GM12878 (cell line): Measurements from ENCODE around the gene RPUSD3.

Source experiments
- CEBPB ChIP-seq, 2 experiments: fragments of 150-350 bp in 1 of 2; IDR thresholded peaks; 2 replicates each; pipeline ENCODE4 v1.6.1; 2012 to 2014; ENCODE audit warnings: low read depth in 2 of 2, low read length in 2 of 2, borderline replicate concordance in 1 of 2, inconsistent platforms in 1 of 2
- CTCF ChIP-seq, 3 experiments: IDR thresholded peaks in 2 of 3; conservative IDR thresholded peaks in 1 of 3; 2 replicates each; pipeline ENCODE4 v1.5.1; 2011; ENCODE audit warnings: low read depth in 3 of 3, low read length in 3 of 3, mild to moderate bottlenecking in 3 of 3, control low read depth in 2 of 3, moderate library complexity in 2 of 3, inconsistent platforms in 1 of 3, mixed read lengths in 1 of 3; ENCODE audit not compliant: control insufficient read depth in 2 of 3, insufficient read depth in 1 of 3; ENCODE audit errors: extremely low read depth in 1 of 3
- EP300 ChIP-seq, 2 experiments: fragments of 150-350 bp in 1 of 2; IDR thresholded peaks; 2 replicates each; pipeline ENCODE4 v1.6.1; 2011 to 2012; ENCODE audit warnings: low read depth in 2 of 2, low read length in 2 of 2, borderline replicate concordance in 1 of 2, improper control_type of control experiment in 1 of 2, inconsistent platforms in 1 of 2; ENCODE audit not compliant: control insufficient read depth in 1 of 2
- MAX ChIP-seq: IDR thresholded peaks from 2 replicates; pipeline ENCODE4 v1.6.1; 2012; ENCODE audit warnings: low read depth, low read length, improper control_type of control experiment
- POLR2A ChIP-seq: IDR thresholded peaks from 2 replicates; pipeline ENCODE4 v1.6.1; 2011; ENCODE audit warnings: low read depth, mild to moderate bottlenecking, low read length
- POLR2AphosphoS5 ChIP-seq: IDR thresholded peaks from 2 replicates; pipeline ENCODE4 v1.6.1; 2011; ENCODE audit warnings: mild to moderate bottlenecking, low read length, inconsistent platforms
- SMC3 ChIP-seq: IDR thresholded peaks from 2 replicates; pipeline ENCODE4 v1.6.1; 2011; ENCODE audit warnings: low read length, improper control_type of control experiment, borderline replicate concordance
- SP1 ChIP-seq: IDR thresholded peaks from one replicate; pipeline ENCODE4 v1.6.1; 2011; ENCODE audit warnings: low read depth, low read length
- TARDBP ChIP-seq: IDR thresholded peaks from 2 replicates; pipeline ENCODE4 v1.6.1; 2016; ENCODE audit warnings: borderline replicate concordance

DNA sequence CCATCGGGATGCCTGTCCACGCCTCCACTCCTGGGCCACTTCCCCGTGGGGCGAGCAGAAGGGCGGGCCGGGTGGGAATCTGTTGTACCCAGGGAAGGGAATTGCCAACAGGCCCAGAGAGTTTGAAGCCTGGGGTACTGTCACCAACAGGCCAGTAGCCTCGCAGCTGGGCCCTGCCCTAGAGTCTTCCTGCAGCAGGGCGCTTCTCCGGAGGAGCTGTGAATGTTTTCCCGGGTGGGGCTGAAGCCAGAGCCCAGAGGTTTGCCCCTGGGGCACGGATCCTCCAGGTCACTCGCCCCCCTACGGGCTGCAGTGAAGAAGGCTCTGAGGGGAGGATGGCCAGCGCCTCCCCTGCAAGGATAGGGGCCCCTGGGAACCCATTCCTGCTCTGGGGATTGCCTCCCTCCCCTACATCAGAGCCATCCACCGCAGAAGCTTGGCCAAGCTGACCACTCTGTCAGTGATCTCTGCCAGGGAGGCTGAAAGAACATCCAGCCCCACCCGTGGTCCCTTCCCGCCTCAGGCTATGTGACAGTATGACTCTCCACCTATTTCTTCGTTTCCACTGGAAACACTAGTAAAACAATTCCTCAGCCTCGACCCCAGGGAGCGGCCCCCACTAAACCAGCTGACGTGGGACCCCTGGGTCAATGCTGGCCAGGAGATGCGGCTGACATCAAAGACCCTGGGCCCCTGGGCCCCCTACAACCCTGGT, 19.4 kb upstream of the RPUSD3 start:
- no peak for TF ChIP-seq CTCF (IDR thresholded peaks at IDR 0.05 in 2 of 3, conservative IDR thresholded peaks at IDR 0.05 in 1 of 3; ENCODE audit: control insufficient read depth in 2 of 3, extremely low read depth in 1 of 3, insufficient read depth in 1 of 3, low read depth in 3 of 3, low read length in 3 of 3)
- no peak for TF ChIP-seq SP1
- no peak for TF ChIP-seq EP300 (IDR thresholded peaks at IDR 0.05; ENCODE audit: borderline replicate concordance in 1 of 2, control insufficient read depth in 1 of 2, low read depth in 2 of 2, low read length in 2 of 2)
- TF ChIP-seq TARDBP: no peak
- no peak for TF ChIP-seq POLR2AphosphoS5
- TF ChIP-seq MAX: no peak
- TF ChIP-seq CEBPB (IDR thresholded peaks at IDR 0.05; ENCODE audit: borderline replicate concordance in 1 of 2, low read depth in 2 of 2, low read length in 2 of 2): no peak
- TF ChIP-seq SMC3: no peak
- no peak for TF ChIP-seq POLR2A
